GM23248 (cell line): ENCODE measurements around the gene TSPO2.

Source experiments
- EZH2 ChIP-seq: fragments of 200-600 bp; sonication (generic); IDR thresholded peaks from 2 replicates; pipeline ENCODE4 v1.6.1; 2018; ENCODE audit warnings: antibody characterized with exemption, mild to moderate bottlenecking; ENCODE audit not compliant: insufficient read depth, poor library complexity, severe bottlenecking
- EZH2phosphoT487 ChIP-seq: fragments of 200-600 bp; sonication (generic); IDR thresholded peaks from 2 replicates; pipeline ENCODE4 v1.6.1; 2018; ENCODE audit warnings: antibody characterized with exemption, moderate library complexity, mild to moderate bottlenecking, low read depth; ENCODE audit not compliant: insufficient read depth

DNA sequence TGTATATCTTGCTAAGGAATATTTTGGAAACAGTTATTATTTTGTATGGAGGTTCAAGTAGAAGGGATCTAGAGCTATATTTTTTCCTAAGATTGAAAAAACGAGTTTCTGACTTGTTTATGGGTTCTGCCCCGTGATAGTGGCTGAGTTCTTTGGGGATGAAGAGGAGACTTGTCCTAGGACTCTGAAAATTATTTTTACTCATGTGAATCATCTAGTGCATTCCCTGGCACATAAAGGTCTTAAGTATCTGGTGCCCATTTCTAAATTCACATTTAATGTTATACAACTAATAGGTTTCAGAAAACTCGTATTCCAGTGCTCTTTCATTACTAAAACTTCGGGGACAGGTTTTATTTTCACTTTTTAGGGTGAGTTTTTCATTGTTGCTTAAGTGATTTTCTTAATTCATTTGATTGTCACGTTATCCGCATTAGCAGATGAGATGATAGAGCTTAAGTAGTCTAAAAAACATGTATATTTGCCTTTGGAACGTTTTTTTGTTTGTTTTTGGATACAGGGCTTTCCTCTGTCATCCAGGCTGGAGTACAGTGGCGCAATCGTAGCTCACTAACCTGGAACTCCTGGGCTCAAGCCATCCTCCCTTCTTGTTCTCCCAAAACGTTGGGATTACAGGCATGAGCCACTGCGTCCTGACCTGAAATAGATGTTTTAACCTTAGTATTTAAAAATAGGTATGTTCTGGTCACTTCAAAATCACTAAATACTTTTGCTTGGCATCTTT is 32.6 kb downstream of the TSPO2 start:
- TF ChIP-seq EZH2 (no peak), EZH2phosphoT487 (no peak)
